ENCODE data around the gene GRPEL2. TPM values are rescaled to one million over a fixed set of nuclear protein-coding genes. Genes with fewer than 3 reads are reported as not detected.

Gene GRPEL2
- total RNA-seq, 1 experiment from 2014 or later, result 86.6 TPM

DNA sequence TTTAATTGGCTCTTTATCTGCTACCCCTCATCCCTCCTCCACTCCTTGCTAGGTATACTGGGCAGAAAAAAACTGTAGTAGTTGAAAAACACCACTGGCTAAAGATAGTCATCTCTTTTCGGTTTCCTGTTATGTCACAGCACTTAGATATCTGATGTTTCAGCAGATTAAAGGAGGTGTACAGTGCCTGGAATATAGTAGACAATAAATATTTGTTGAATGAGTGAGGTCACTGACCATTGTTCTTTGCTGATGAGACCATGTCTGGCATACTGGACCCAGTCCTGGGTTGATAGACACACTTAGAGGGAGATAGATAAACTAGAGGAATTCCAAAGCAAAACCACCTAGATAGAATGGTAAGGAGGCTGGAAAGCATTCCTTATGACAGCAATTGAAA lies 3.2 kb downstream of the GRPEL2 start:
- ChIA-PET CTCF (interaction anchor here (0.7 to 46.8 kb wide), 5 partner anchors 9 to 197 kb away, joined by 4 to 1231 read pairs (median 7); partner anchors contain the start of gene PCYOX1L), POLR2A (no interaction called here)
- peaks cover 65% of the 10 kb centered on the region for H3K36me3 Mint-ChIP-seq (ENCODE audit: insufficient read depth, unreplicated experiment)

DNA sequence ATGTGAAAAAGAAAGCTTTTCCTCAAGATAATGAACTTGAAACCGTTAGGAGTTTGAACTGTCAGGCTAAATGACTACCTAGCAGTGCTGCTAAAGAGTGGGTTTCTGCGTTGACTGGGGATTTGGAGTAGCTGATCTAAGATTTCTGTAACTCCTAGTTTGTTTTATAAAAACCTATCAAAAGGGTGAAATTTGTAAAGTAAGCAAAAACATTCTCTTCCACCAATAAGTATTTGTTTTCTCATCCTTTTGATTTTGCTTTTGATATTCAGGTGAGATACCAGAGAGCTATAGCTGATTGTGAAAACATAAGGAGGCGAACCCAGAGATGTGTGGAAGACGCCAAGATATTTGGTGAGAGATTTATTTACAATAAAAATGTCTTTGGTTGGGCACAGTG lies 4.1 kb downstream of the GRPEL2 start:
- intact Hi-C loops (cut with micrococcal nuclease), result no loop called here
- TF ChIP-seq, protein P1, sequence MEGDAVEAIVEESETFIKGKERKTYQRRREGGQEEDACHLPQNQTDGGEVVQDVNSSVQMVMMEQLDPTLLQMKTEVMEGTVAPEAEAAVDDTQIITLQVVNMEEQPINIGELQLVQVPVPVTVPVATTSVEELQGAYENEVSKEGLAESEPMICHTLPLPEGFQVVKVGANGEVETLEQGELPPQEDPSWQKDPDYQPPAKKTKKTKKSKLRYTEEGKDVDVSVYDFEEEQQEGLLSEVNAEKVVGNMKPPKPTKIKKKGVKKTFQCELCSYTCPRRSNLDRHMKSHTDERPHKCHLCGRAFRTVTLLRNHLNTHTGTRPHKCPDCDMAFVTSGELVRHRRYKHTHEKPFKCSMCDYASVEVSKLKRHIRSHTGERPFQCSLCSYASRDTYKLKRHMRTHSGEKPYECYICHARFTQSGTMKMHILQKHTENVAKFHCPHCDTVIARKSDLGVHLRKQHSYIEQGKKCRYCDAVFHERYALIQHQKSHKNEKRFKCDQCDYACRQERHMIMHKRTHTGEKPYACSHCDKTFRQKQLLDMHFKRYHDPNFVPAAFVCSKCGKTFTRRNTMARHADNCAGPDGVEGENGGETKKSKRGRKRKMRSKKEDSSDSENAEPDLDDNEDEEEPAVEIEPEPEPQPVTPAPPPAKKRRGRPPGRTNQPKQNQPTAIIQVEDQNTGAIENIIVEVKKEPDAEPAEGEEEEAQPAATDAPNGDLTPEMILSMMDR (IDR thresholded peaks at IDR 0.05; ENCODE audit: unreplicated experiment), result no peak
- H3K4me3 Mint-ChIP-seq (ENCODE audit: unreplicated experiment), result no peak overlapping the region
- BruUV-seq (replicated peaks), result no TSS peak
- peaks cover 74% of the 10 kb centered on the region for H3K36me3 Mint-ChIP-seq (ENCODE audit: insufficient read depth, unreplicated experiment)
- H3K27ac Mint-ChIP-seq (ENCODE audit: low read depth, unreplicated experiment), result peak overlapping the region; percentile 44
- DNase-seq (ENCODE audit: unreplicated experiment), result no peak
- POLR2A ChIA-PET, result interaction anchor here (0.7 to 0.9 kb wide), 2 partner anchors 8 to 29 kb away, joined by 3 read pairs; partner anchors contain the start of gene PCYOX1L
- peaks cover 22% of the 10 kb centered on the region for H3K4me1 Mint-ChIP-seq (ENCODE audit: insufficient read depth, unreplicated experiment)
- H3K9me3 Mint-ChIP-seq (ENCODE audit: unreplicated experiment), result no peaks in the 10 kb centered on the region
- H3K27me3 Mint-ChIP-seq (ENCODE audit: insufficient read depth, unreplicated experiment), result no peaks in the 10 kb centered on the region
- CTCF ChIA-PET, result interaction anchor here (0.8 to 46.8 kb wide), 4 partner anchors 8 to 33 kb away, joined by 6 to 1231 read pairs (median 182); partner anchors contain the start of gene PCYOX1L

More for the DNA sequence above, 3.2 kb downstream of the GRPEL2 start:
- Mint-ChIP-seq H3K27me3 (ENCODE audit: insufficient read depth, unreplicated experiment) (no peaks in the 10 kb centered on the region), H3K27ac (ENCODE audit: low read depth, unreplicated experiment) (peak overlapping the region; percentile 44), H3K4me3 (ENCODE audit: unreplicated experiment) (no peak overlapping the region), H3K4me1 (ENCODE audit: insufficient read depth, unreplicated experiment) (peaks cover 22% of the 10 kb centered on the region), H3K9me3 (ENCODE audit: unreplicated experiment) (no peaks in the 10 kb centered on the region)
- TF ChIP-seq, protein P1 (IDR thresholded peaks at IDR 0.05; ENCODE audit: unreplicated experiment), result no peak
- DNase-seq (ENCODE audit: unreplicated experiment), result no peak
- no TSS peak for BruUV-seq (replicated peaks)
- intact Hi-C loops (cut with micrococcal nuclease), result no loop called here

DNA sequence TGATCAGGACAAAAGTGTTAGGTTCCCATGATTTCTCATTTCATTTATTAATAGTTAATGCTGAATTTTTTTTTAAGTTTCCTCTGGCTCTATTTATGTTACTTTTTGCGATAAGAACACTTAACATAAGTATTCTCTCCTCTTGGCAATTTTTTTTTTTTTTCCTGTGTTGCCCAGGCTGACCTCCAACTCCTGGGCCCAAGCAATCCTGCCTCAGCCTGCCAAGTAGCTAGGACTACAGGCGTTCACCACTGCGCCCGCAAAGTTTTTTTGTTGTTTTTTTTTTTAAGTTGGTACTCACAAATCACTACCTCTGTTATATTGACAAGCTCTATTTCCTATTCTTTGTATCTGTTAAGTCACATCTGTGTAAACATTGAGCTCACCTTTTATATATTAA lies 6.9 kb downstream of the GRPEL2 start:
- CTCF ChIA-PET, result interaction anchor here (0.6 to 46.8 kb wide), 3 partner anchors 18 to 38 kb away, joined by 4 to 1231 read pairs (median 356); no protein-coding TSS in a partner anchor
- BruUV-seq (replicated peaks), result no TSS peak
- no peaks in the 10 kb centered on the region for H3K9me3 Mint-ChIP-seq (ENCODE audit: unreplicated experiment)
- DNase-seq (ENCODE audit: unreplicated experiment), result no peak
- peaks cover 81% of the 10 kb centered on the region for H3K36me3 Mint-ChIP-seq (ENCODE audit: insufficient read depth, unreplicated experiment)
- H3K4me3 Mint-ChIP-seq (ENCODE audit: unreplicated experiment), result no peak overlapping the region
- H3K27ac Mint-ChIP-seq (ENCODE audit: low read depth, unreplicated experiment), result no peak overlapping the region
- no peaks in the 10 kb centered on the region for H3K27me3 Mint-ChIP-seq (ENCODE audit: insufficient read depth, unreplicated experiment)
- TF ChIP-seq, protein P1 (IDR thresholded peaks at IDR 0.05; ENCODE audit: unreplicated experiment), result no peak
- peaks cover 11% of the 10 kb centered on the region for H3K4me1 Mint-ChIP-seq (ENCODE audit: insufficient read depth, unreplicated experiment)
- POLR2A ChIA-PET, result no interaction called here
- intact Hi-C loops (cut with micrococcal nuclease), result no loop called here

DNA sequence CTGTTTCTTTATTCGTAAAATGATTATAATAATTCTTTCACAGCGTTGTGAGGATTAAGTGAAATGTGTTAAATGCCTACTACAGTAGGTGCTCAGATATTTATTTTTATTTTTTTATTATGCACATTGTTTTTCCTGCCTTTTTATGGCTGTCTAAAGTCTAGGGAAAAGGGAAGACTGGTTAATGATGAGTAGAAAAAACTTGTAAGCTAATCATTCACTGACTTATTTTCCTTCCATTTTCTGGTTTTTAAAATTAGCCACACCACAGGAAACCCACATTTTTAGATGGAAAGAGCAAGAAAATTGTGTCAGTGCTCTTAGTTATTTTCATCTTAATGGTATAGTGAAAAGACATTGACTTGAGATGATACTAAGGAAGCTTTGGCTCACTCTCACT lies 8.6 kb downstream of the GRPEL2 start:
- ChIA-PET CTCF (interaction anchor here (1.3 to 46.8 kb wide), 3 partner anchors 16 to 37 kb away, joined by 3 to 1231 read pairs (median 356); no protein-coding TSS in a partner anchor), POLR2A (interaction anchor here (1.3 to 8.5 kb wide), 3 partner anchors 10 to 33 kb away, joined by 6 to 134 read pairs (median 38); partner anchors contain the start of gene GRPEL2)
- Mint-ChIP-seq H3K9me3 (ENCODE audit: unreplicated experiment) (no peaks in the 10 kb centered on the region), H3K27ac (ENCODE audit: low read depth, unreplicated experiment) (no peak overlapping the region), H3K4me1 (ENCODE audit: insufficient read depth, unreplicated experiment) (peaks cover 10% of the 10 kb centered on the region), H3K4me3 (ENCODE audit: unreplicated experiment) (no peak overlapping the region), H3K36me3 (ENCODE audit: insufficient read depth, unreplicated experiment) (peaks cover 66% of the 10 kb centered on the region), H3K27me3 (ENCODE audit: insufficient read depth, unreplicated experiment) (no peaks in the 10 kb centered on the region)
- TF ChIP-seq, protein P1 (IDR thresholded peaks at IDR 0.05; ENCODE audit: unreplicated experiment), result no peak
- intact Hi-C loops (cut with micrococcal nuclease), result no loop called here
- DNase-seq (ENCODE audit: unreplicated experiment), result no peak
- BruUV-seq (replicated peaks), result TSS peak; percentile 1

All from MCF 10A (cell line).